HCT116 (cell line): ENCODE measurements around the gene HRG.

Experiments
- CBX3 ChIP-seq: IDR thresholded peaks from 2 replicates; pipeline ENCODE4 v1.6.1; 2012; ENCODE audit warnings: low read depth
- EZH2 ChIP-seq: fragments of 200-600 bp; sonication (generic); IDR thresholded peaks from 2 replicates; pipeline ENCODE4 v1.6.1; 2017; ENCODE audit warnings: antibody characterized with exemption, mixed run types
- FOSL1 ChIP-seq: IDR thresholded peaks from 2 replicates; pipeline ENCODE4 v1.6.1; 2012; ENCODE audit warnings: low read depth
- JUND ChIP-seq: IDR thresholded peaks from 2 replicates; pipeline ENCODE4 v1.6.1; 2012
- POLR2A ChIP-seq: IDR thresholded peaks from 2 replicates; pipeline ENCODE4 v1.7.0; 2011; ENCODE audit warnings: borderline replicate concordance; ENCODE audit not compliant: insufficient read depth, insufficient read length; ENCODE audit errors: extremely low read depth
- RAD21 ChIP-seq: IDR thresholded peaks from 2 replicates; pipeline ENCODE4 v1.6.1; 2012; ENCODE audit warnings: low read depth, mild to moderate bottlenecking
- SP1 ChIP-seq: IDR thresholded peaks from 2 replicates; pipeline ENCODE4 v1.6.1; 2012; ENCODE audit warnings: low read depth
- TCF7L2 ChIP-seq: IDR thresholded peaks from 2 replicates; pipeline ENCODE4 v1.7.0; 2011; ENCODE audit warnings: borderline replicate concordance, inconsistent platforms; ENCODE audit not compliant: insufficient read depth, insufficient read length; ENCODE audit errors: extremely low read depth
- YY1 ChIP-seq: IDR thresholded peaks from 2 replicates; pipeline ENCODE4 v1.6.1; 2011; ENCODE audit warnings: low read length, low read depth, moderate library complexity, mild to moderate bottlenecking; ENCODE audit not compliant: insufficient replicate concordance; ENCODE audit errors: extremely low read depth
- TF ChIP-seq, protein P1 (sequence below), 3 experiments: fragments of 200-600 bp in 1 of 3; sonication (generic) in 1 of 3; IDR thresholded peaks in 2 of 3; conservative IDR thresholded peaks in 1 of 3; 2 replicates each; pipeline ENCODE4 v1.5.1; 2012 to 2017; ENCODE audit warnings: low read depth in 2 of 3, low read length in 2 of 3, antibody characterized with exemption in 1 of 3, borderline replicate concordance in 1 of 3, control low read depth in 1 of 3, mild to moderate bottlenecking in 1 of 3, mixed read lengths in 1 of 3, mixed run types in 1 of 3, moderate library complexity in 1 of 3; ENCODE audit not compliant: insufficient read depth in 1 of 3
- TF ChIP-seq, protein P2 (sequence below): IDR thresholded peaks from 2 replicates; pipeline ENCODE4 v1.6.1; 2012

DNA sequence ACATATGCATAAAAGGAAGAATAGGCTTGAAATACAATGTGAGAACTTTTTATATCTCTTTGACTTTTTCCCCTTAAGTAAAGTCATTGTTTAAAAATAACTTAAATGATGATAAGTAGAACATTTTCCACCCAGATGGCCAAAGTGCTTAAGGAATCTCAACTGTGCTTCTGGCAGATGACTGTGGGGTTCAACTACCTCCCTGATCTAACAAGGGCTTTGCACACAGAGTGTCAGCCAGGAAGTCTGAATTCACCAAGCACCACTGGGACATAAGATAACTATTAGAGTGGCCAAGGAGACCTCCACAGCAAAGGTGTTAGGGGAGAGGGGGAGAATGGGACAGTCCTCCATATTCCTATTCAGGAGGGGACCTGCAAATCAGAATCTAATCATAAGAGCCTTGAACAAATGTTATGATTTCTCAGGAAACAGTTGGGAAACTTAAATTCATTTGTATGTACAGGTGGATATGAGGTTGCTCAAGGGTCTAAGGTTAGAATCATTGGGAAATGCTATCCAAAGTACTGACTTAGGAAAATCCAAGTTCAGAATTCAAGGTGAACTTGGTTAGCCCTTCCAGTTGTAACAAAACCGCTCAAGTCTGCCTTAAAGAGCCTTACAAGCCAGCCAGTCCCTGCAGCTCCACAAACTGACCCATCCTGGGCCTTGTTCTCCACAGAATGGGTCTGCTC is 25.9 kb upstream of the HRG start, which contains the start of gene FETUB:
- TF ChIP-seq EZH2 (no peak), POLR2A (no peak), JUND (no peak), TCF7L2 (no peak), RAD21 (no peak), YY1 (no peak), CBX3 (no peak), FOSL1 (no peak), SP1 (no peak)
- TF ChIP-seq, protein P1, sequence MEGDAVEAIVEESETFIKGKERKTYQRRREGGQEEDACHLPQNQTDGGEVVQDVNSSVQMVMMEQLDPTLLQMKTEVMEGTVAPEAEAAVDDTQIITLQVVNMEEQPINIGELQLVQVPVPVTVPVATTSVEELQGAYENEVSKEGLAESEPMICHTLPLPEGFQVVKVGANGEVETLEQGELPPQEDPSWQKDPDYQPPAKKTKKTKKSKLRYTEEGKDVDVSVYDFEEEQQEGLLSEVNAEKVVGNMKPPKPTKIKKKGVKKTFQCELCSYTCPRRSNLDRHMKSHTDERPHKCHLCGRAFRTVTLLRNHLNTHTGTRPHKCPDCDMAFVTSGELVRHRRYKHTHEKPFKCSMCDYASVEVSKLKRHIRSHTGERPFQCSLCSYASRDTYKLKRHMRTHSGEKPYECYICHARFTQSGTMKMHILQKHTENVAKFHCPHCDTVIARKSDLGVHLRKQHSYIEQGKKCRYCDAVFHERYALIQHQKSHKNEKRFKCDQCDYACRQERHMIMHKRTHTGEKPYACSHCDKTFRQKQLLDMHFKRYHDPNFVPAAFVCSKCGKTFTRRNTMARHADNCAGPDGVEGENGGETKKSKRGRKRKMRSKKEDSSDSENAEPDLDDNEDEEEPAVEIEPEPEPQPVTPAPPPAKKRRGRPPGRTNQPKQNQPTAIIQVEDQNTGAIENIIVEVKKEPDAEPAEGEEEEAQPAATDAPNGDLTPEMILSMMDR (IDR thresholded peaks at IDR 0.05 in 2 of 3, conservative IDR thresholded peaks at IDR 0.05 in 1 of 3; ENCODE audit: borderline replicate concordance in 1 of 3, insufficient read depth in 1 of 3, low read depth in 2 of 3, low read length in 2 of 3) = no peak
- TF ChIP-seq, protein P2, sequence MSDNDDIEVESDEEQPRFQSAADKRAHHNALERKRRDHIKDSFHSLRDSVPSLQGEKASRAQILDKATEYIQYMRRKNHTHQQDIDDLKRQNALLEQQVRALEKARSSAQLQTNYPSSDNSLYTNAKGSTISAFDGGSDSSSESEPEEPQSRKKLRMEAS = no peak
